Activated CD8-positive, alpha-beta memory T cell treated with anti-CD3 and anti-CD28 coated beads, Interleukin-2, amount 50 U/mL, for 1 hour (primary cell): ENCODE results near the gene KLK10.
"Not testable (repeated sequence)": the region's sequence is repeated elsewhere in the genome, so short reads cannot be mapped to it uniquely, and the experiment has no call there.

Experiments
- DNase-seq: peaks from one replicate; pipeline ENCODE4 v3.0.0-alpha.2; 2020; ENCODE audit errors: extremely low read depth

The KLK10 gene

GRCh38 chr19:51001515-51001914, 18.0 kb downstream of the KLK10 start, which contains the start of gene KLK8:
Gene KLK8 (minus strand): TSS chr19:51001604. CDS start chr19:51001167, 437 bp downstream.
- no peak for DNase-seq

- DNase-seq = no peak
Observed at GRCh38 chr19:51000981-51001380, 18.5 kb downstream of the KLK10 start.

GRCh38 chr19:51000426-51000825, 19.1 kb downstream of the KLK10 start:
- no peak for DNase-seq

- DNase-seq = no peak
Observed at GRCh38 chr19:50998686-50999085, 20.8 kb downstream of the KLK10 start.

GRCh38 chr19:50998061-50998460, 21.4 kb downstream of the KLK10 start:
- no peak for DNase-seq

- DNase-seq = no peak
Observed at GRCh38 chr19:50994129-50994528, 25.4 kb downstream of the KLK10 start.

GRCh38 chr19:50992666-50993035, 26.9 kb downstream of the KLK10 start:
- DNase-seq = no peak

- not testable (repeated sequence) for DNase-seq
Observed at GRCh38 chr19:50984416-50984815, 35.1 kb downstream of the KLK10 start.

GRCh38 chr19:50983625-50984292, 35.8 kb downstream of the KLK10 start, which contains the start of gene KLK7:
Gene KLK7 (minus strand): TSS chr19:50983917. CDS start chr19:50982399, 1,518 bp downstream.
- no peak for DNase-seq

GRCh38 chr19:50982186-50982585, 37.3 kb downstream of the KLK10 start:
- DNase-seq = no peak

GRCh38 chr19:50981587-50982146, 37.8 kb downstream of the KLK10 start:
- no peak for DNase-seq

- DNase-seq = no peak
Observed at GRCh38 chr19:50980208-50980607, 39.3 kb downstream of the KLK10 start.

- no peak for DNase-seq
Observed at GRCh38 chr19:50979758-50980157, 39.8 kb downstream of the KLK10 start.

GRCh38 chr19:50978772-50979390, 40.6 kb downstream of the KLK10 start:
- DNase-seq = no peak

GRCh38 chr19:50977626-50978025, 41.9 kb downstream of the KLK10 start:
- DNase-seq = no peak

- no peak for DNase-seq
Observed at GRCh38 chr19:50975766-50976165, 43.7 kb downstream of the KLK10 start.

- DNase-seq = no peak
Observed at GRCh38 chr19:50974702-50975556, 44.6 kb downstream of the KLK10 start.

GRCh38 chr19:50972795-50973376, 46.6 kb downstream of the KLK10 start:
- DNase-seq = no peak

GRCh38 chr19:50969810-50970209, 49.7 kb downstream of the KLK10 start:
- not testable (repeated sequence) for DNase-seq

GRCh38 chr19:50969413-50969760, 50.1 kb downstream of the KLK10 start, which contains the start of gene KLK6:
Gene KLK6 (minus strand): TSS chr19:50969591. CDS start chr19:50968104, 1,487 bp downstream.
- no peak for DNase-seq

- DNase-seq = no peak
Observed at GRCh38 chr19:50968716-50969412, 50.6 kb downstream of the KLK10 start.
